ENCODE results near the gene ANGPT4. TPM values are rescaled to one million over a fixed set of nuclear protein-coding genes. Genes with fewer than 3 reads are reported as not detected.

ANGPT4 gene
- polyA plus RNA-seq, 3 donors, result 0.07 to 0.14 TPM; not detected in 1

DNA sequence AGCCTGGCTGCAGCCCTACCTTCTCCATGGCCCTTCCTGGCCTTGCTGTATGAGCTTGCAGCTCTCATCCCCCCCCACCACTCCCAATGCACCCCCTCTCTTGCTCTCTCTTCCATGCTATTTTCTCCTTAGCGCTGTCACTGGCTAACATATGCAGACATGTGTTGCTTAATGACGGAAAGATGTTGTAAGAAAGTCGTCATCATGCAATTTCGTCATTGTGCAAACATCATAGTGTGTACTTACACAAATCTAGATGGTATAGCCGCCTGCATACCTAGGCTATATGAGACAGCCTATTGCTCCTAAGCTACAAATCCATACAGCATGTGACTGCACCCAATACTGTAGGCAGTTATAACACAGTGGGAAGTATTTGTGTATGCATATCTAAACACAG lies 27.0 kb downstream of the ANGPT4 start:
- Histone ChIP-seq H3K4me1 (ENCODE audit: control insufficient read depth in 1 of 2, insufficient read depth in 2 of 2, low read length in 2 of 2) (peaks cover 62 to 78% of the 10 kb centered on the region in 2 donors), H3K27me3 (ENCODE audit: control insufficient read depth in 2 of 2, insufficient read depth in 2 of 2, low read length in 2 of 2) (peaks cover 0 to 24% of the 10 kb centered on the region in 2 donors), H2AFZ (ENCODE audit: insufficient read depth, low read depth, low read length, poor library complexity, severe bottlenecking) (no peak overlapping the region), H4K20me1 (ENCODE audit: insufficient read depth, low read length) (no peaks in the 10 kb centered on the region), H3K27ac (ENCODE audit: low read depth in 1 of 2, low read length in 2 of 2) (no peak overlapping the region), H3K36me3 (replicated peaks in 1 of 2; ENCODE audit: control insufficient read depth in 1 of 2, insufficient read depth in 2 of 2, low read length in 2 of 2) (no peaks in the 10 kb centered on the region), H3K9me3 (replicated peaks in 1 of 2; ENCODE audit: control insufficient read depth in 1 of 2, insufficient read depth in 1 of 2, low read length in 2 of 2) (no peaks in the 10 kb centered on the region), H3K4me3 (replicated peaks in 1 of 3; ENCODE audit: low read depth in 2 of 3, low read length in 3 of 3) (no peak overlapping the region), H3K9ac (ENCODE audit: insufficient read depth, low read length, poor library complexity, severe bottlenecking) (no peak overlapping the region), H3K4me2 (replicated peaks; ENCODE audit: extremely low read depth, low read length, poor library complexity, severe bottlenecking) (no peak overlapping the region), H3K79me2 (ENCODE audit: insufficient read depth, low read length) (no peaks in the 10 kb centered on the region)
- DNase-seq, result peak; percentile 56 to 74 (median 70)
- Mint-ChIP-seq H3K27me3 (ENCODE audit: low read depth in 3 of 3) (peaks cover 22 to 24% (median 24%) of the 10 kb centered on the region in 3 donors), H3K27ac (peak overlapping the region in 2 of 7 donors; percentile 47 to 81), H3K4me3 (no peak overlapping the region), H3K36me3 (peaks cover 7 to 9% of the 10 kb centered on the region in 2 donors), H3K9me3 (peaks cover 0 to 3% (median 0%) of the 10 kb centered on the region in 7 donors), H3K4me1 (peaks cover 81% of the 10 kb centered on the region)
- WGBS (ENCODE audit: insufficient coverage), result no CpG with 5 or more reads among the region's 5 CpGs
- TF ChIP-seq, protein P1, sequence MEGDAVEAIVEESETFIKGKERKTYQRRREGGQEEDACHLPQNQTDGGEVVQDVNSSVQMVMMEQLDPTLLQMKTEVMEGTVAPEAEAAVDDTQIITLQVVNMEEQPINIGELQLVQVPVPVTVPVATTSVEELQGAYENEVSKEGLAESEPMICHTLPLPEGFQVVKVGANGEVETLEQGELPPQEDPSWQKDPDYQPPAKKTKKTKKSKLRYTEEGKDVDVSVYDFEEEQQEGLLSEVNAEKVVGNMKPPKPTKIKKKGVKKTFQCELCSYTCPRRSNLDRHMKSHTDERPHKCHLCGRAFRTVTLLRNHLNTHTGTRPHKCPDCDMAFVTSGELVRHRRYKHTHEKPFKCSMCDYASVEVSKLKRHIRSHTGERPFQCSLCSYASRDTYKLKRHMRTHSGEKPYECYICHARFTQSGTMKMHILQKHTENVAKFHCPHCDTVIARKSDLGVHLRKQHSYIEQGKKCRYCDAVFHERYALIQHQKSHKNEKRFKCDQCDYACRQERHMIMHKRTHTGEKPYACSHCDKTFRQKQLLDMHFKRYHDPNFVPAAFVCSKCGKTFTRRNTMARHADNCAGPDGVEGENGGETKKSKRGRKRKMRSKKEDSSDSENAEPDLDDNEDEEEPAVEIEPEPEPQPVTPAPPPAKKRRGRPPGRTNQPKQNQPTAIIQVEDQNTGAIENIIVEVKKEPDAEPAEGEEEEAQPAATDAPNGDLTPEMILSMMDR (IDR thresholded peaks at IDR 0.05), result no peak
- intact Hi-C loops (cut with micrococcal nuclease), result loop anchor here (10.0 kb wide), 1 partner anchor 66 kb away; no protein-coding TSS in a partner anchor

DNA sequence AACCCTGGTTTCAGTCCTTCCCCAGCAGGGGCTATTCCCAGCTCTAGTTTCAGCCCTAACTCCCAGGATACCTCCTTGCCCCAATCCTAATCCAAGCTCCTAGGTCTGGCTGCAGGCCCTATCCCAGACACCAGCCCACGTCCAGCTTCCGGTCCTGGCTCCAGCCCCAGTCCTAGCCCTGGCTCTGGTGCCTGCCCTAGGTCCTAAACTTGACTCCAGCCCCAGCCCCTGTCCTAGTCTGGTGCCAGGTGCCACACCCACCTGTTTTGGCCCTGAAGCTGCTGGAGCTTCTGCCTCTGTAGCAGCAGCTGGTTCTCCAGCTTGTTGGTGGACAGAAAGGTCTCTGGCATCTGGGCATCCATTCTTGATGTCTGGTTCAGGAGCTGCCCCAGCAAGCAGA lies 28.1 kb downstream of the ANGPT4 start:
- H3K36me3 ChIP-seq (replicated peaks in 1 of 2; ENCODE audit: control insufficient read depth in 1 of 2, insufficient read depth in 2 of 2, low read length in 2 of 2), result no peaks in the 10 kb centered on the region
- Mint-ChIP-seq H3K4me1 (peaks cover 72% of the 10 kb centered on the region), H3K27me3 (ENCODE audit: low read depth in 3 of 3) (peaks cover 24 to 32% (median 29%) of the 10 kb centered on the region in 3 donors), H3K9me3 (peaks cover 0 to 3% (median 0%) of the 10 kb centered on the region in 7 donors), H3K27ac (peak overlapping the region in 2 of 7 donors; percentile 2 to 18), H3K36me3 (peaks cover 7 to 9% of the 10 kb centered on the region in 2 donors), H3K4me3 (no peak overlapping the region)
- TF ChIP-seq, protein P1 (IDR thresholded peaks at IDR 0.05), result no peak
- peaks cover 52 to 68% of the 10 kb centered on the region in 2 donors for H3K4me1 ChIP-seq (ENCODE audit: control insufficient read depth in 1 of 2, insufficient read depth in 2 of 2, low read length in 2 of 2)
- H3K4me2 ChIP-seq (replicated peaks; ENCODE audit: extremely low read depth, low read length, poor library complexity, severe bottlenecking), result no peak overlapping the region
- no peak overlapping the region for H3K4me3 ChIP-seq (replicated peaks in 1 of 3; ENCODE audit: low read depth in 2 of 3, low read length in 3 of 3)
- WGBS (ENCODE audit: insufficient coverage), result 100% methylated on average over 2 of the region's 2 CpGs
- H3K9ac ChIP-seq (ENCODE audit: insufficient read depth, low read length, poor library complexity, severe bottlenecking), result no peak overlapping the region
- no peak overlapping the region for H3K27ac ChIP-seq (ENCODE audit: low read depth in 1 of 2, low read length in 2 of 2)
- intact Hi-C loops (cut with micrococcal nuclease), result loop anchor here (10.0 kb wide), 1 partner anchor 67 kb away; no protein-coding TSS in a partner anchor
- DNase-seq, result no peak
- H2AFZ ChIP-seq (ENCODE audit: insufficient read depth, low read depth, low read length, poor library complexity, severe bottlenecking), result no peak overlapping the region
- no peaks in the 10 kb centered on the region for H4K20me1 ChIP-seq (ENCODE audit: insufficient read depth, low read length)
- peaks cover 0 to 32% of the 10 kb centered on the region in 2 donors for H3K27me3 ChIP-seq (ENCODE audit: control insufficient read depth in 2 of 2, insufficient read depth in 2 of 2, low read length in 2 of 2)
- H3K79me2 ChIP-seq (ENCODE audit: insufficient read depth, low read length), result no peaks in the 10 kb centered on the region
- no peaks in the 10 kb centered on the region for H3K9me3 ChIP-seq (replicated peaks in 1 of 2; ENCODE audit: control insufficient read depth in 1 of 2, insufficient read depth in 1 of 2, low read length in 2 of 2)
